ENCODE measurements around the gene HNRNPF. TPM values are rescaled to one million over a fixed set of nuclear protein-coding genes. Genes with fewer than 3 reads are reported as not detected.

The HNRNPF gene
- total and polyA plus RNA-seq, 4 donors, result 79.1 to 237 (median 176) TPM

DNA sequence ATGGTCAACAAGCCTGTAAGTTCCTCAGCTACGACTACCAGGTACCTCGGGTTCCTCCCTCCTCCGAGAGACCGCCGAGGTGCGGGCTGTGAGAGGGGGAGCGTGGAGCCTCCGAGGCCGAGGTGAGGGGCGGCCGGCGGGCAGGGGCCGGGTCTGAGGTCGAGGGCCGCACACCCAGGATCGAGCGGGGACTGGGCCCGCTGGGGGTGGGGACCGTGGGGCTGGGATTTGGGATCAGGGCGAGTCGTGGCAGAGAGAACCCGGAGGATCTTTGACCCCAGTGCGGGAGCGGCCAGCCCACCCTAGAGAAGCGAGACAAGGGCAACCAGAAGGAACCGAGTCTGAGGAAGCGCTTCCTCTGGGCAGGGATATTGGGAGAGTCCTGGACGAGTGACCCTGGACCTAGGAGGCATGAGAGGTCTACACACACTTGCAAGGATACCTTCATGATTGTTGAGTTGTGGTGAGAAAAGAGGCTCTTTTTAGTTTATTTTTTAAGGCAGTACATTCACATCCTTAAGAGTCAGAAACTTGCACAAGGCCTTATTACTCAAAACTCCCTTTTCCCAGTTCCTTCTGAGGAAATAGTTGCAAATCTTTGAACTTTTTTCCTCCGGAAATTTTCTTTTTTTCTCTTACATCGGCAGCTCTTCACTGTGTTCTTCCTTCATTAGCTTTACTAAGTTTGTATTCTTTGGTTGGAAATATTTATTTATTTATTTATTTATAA, 28.3 kb upstream of the HNRNPF start:
- DNase-seq (peak in 1 of 3 donors; percentile 35), ATAC-seq (ENCODE audit: insufficient read depth, low FRiP score) (peak; percentile 11)
- TF ChIP-seq, protein P1, sequence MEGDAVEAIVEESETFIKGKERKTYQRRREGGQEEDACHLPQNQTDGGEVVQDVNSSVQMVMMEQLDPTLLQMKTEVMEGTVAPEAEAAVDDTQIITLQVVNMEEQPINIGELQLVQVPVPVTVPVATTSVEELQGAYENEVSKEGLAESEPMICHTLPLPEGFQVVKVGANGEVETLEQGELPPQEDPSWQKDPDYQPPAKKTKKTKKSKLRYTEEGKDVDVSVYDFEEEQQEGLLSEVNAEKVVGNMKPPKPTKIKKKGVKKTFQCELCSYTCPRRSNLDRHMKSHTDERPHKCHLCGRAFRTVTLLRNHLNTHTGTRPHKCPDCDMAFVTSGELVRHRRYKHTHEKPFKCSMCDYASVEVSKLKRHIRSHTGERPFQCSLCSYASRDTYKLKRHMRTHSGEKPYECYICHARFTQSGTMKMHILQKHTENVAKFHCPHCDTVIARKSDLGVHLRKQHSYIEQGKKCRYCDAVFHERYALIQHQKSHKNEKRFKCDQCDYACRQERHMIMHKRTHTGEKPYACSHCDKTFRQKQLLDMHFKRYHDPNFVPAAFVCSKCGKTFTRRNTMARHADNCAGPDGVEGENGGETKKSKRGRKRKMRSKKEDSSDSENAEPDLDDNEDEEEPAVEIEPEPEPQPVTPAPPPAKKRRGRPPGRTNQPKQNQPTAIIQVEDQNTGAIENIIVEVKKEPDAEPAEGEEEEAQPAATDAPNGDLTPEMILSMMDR (IDR thresholded peaks at IDR 0.05; ENCODE audit: control extremely low read depth, extremely low read depth), result no peak
- peak overlapping the region; percentile 89 for H3K4me3 ChIP-seq
- H3K27me3 ChIP-seq (ENCODE audit: control insufficient read depth in 3 of 3, insufficient read depth in 3 of 3, low read length in 2 of 3), result no peaks in the 10 kb centered on the region
- H3K4me1 ChIP-seq (ENCODE audit: control insufficient read depth in 5 of 5, insufficient read depth in 5 of 5, low read length in 5 of 5), result peaks cover 0 to 4% (median 2%) of the 10 kb centered on the region in 5 donors
- no peaks in the 10 kb centered on the region for H3K9me3 ChIP-seq (ENCODE audit: control insufficient read depth in 4 of 4, insufficient read depth in 3 of 4, low read length in 3 of 4)
- peak overlapping the region; percentile 93 to 99 for H3K9ac ChIP-seq (ENCODE audit: insufficient read depth in 1 of 2, low read length in 2 of 2)
- 7 to 9% methylated on average over 24 to 30 of the region's 30 CpGs for WGBS, 2 donors
- H3K27ac ChIP-seq (ENCODE audit: low read depth in 1 of 2, low read length in 1 of 2), result peak overlapping the region; percentile 99 to 100
- H3K36me3 ChIP-seq (ENCODE audit: control insufficient read depth in 4 of 4, insufficient read depth in 4 of 4, low read length in 4 of 4), result no peaks in the 10 kb centered on the region

GRCh38 chr10:43436291-43437140, 27.5 kb upstream of the HNRNPF start, which contains the start of gene ZNF487:
ZNF487 (plus strand) TSS chr10:43437111; CDS start chr10:43475814, 38,703 bp downstream.
- peaks cover 0 to 4% (median 2%) of the 10 kb centered on the region in 5 donors for H3K4me1 ChIP-seq (ENCODE audit: control insufficient read depth in 5 of 5, insufficient read depth in 5 of 5, low read length in 5 of 5)
- peak within 1 kb of the TSS; percentile 93 to 99 for H3K9ac ChIP-seq (ENCODE audit: insufficient read depth in 1 of 2, low read length in 2 of 2)
- peak; percentile 95 to 96 (median 95) for DNase-seq
- no peaks in the 10 kb centered on the region for H3K9me3 ChIP-seq (ENCODE audit: control insufficient read depth in 4 of 4, insufficient read depth in 3 of 4, low read length in 3 of 4)
- peak within 1 kb of the TSS; percentile 89 for H3K4me3 ChIP-seq
- TF ChIP-seq, protein P1 (IDR thresholded peaks at IDR 0.05; ENCODE audit: control extremely low read depth, extremely low read depth), result peak; percentile 24
- ATAC-seq (ENCODE audit: insufficient read depth, low FRiP score), result peak; percentile 99
- WGBS, 2 donors, result 0 to 1% methylated on average over 63 to 69 of the region's 69 CpGs
- H3K27me3 ChIP-seq (ENCODE audit: control insufficient read depth in 3 of 3, insufficient read depth in 3 of 3, low read length in 2 of 3), result no peaks in the 10 kb centered on the region
- peak within 1 kb of the TSS; percentile 99 to 100 for H3K27ac ChIP-seq (ENCODE audit: low read depth in 1 of 2, low read length in 1 of 2)
- H3K36me3 ChIP-seq (ENCODE audit: control insufficient read depth in 4 of 4, insufficient read depth in 4 of 4, low read length in 4 of 4), result no peaks in the 10 kb centered on the region

- no peak overlapping the region for H3K9ac ChIP-seq (ENCODE audit: insufficient read depth in 1 of 2, low read length in 2 of 2)
- WGBS, 2 donors, result 88 to 91% methylated on average over 8 of the region's 8 CpGs
- TF ChIP-seq, protein P1 (IDR thresholded peaks at IDR 0.05; ENCODE audit: control extremely low read depth, extremely low read depth), result no peak
- H3K4me1 ChIP-seq (ENCODE audit: control insufficient read depth in 5 of 5, insufficient read depth in 5 of 5, low read length in 5 of 5), result peaks cover 0 to 2% (median 0%) of the 10 kb centered on the region in 5 donors
- H3K36me3 ChIP-seq (ENCODE audit: control insufficient read depth in 4 of 4, insufficient read depth in 4 of 4, low read length in 4 of 4), result no peaks in the 10 kb centered on the region
- DNase-seq (no peak), ATAC-seq (ENCODE audit: insufficient read depth, low FRiP score) (no peak)
- no peak overlapping the region for H3K27ac ChIP-seq (ENCODE audit: low read depth in 1 of 2, low read length in 1 of 2)
- H3K9me3 ChIP-seq (ENCODE audit: control insufficient read depth in 4 of 4, insufficient read depth in 3 of 4, low read length in 3 of 4), result no peaks in the 10 kb centered on the region
- no peak overlapping the region for H3K4me3 ChIP-seq
- no peaks in the 10 kb centered on the region for H3K27me3 ChIP-seq (ENCODE audit: control insufficient read depth in 3 of 3, insufficient read depth in 3 of 3, low read length in 2 of 3)
Observed at GRCh38 chr10:43430926-43431663, 22.1 kb upstream of the HNRNPF start.

Measured in lung (tissue), 12 donors.